HG02973 (cell line): ENCODE data around the gene ANKIB1.
A peak's percentile ranks its signal among the peaks of the same experiment; 100 is the strongest.
"Not testable (repeated sequence)": the region's sequence is repeated elsewhere in the genome, so short reads cannot be mapped to it uniquely, and the experiment has no call there.

Source experiments
- ATAC-seq: cut with Tn5 transposase; IDR thresholded peaks from one replicate; pipeline ENCODE4 v1.9.1; 2021; ENCODE audit warnings: moderate library complexity; ENCODE audit not compliant: unreplicated experiment

The ANKIB1 gene

GRCh38 chr7:92245487-92246359, at the start of gene ANKIB1, which contains the start of gene KRIT1:
Gene ANKIB1, plus strand, starts transcription at chr7:92245974. Its CDS starts 49,005 bp downstream, at chr7:92294979.
Gene KRIT1, minus strand, starts transcription at chr7:92245914. Its CDS starts 3,779 bp downstream, at chr7:92242135.
- peak; percentile 79 for ATAC-seq

- ATAC-seq = no peak
These were observed 45.0 kb upstream of the ANKIB1 start for GRCh38 chr7:92200791-92201190.

GRCh38 chr7:92205987-92206386, 39.8 kb upstream of the ANKIB1 start:
- ATAC-seq = no peak

- no peak for ATAC-seq
These were observed 39.1 kb upstream of the ANKIB1 start for GRCh38 chr7:92206672-92207071.

- no peak for ATAC-seq
These were observed 24.0 kb upstream of the ANKIB1 start for GRCh38 chr7:92221766-92222165.

GRCh38 chr7:92226981-92227380, 18.8 kb upstream of the ANKIB1 start:
- no peak for ATAC-seq

- no peak for ATAC-seq
These were observed 17.7 kb upstream of the ANKIB1 start for GRCh38 chr7:92228100-92228499.

GRCh38 chr7:92228742-92229141, 17.0 kb upstream of the ANKIB1 start:
- ATAC-seq = no peak

- no peak for ATAC-seq
These were observed 15.2 kb upstream of the ANKIB1 start for GRCh38 chr7:92230547-92230946.

- no peak for ATAC-seq
These were observed 2.8 kb upstream of the ANKIB1 start for GRCh38 chr7:92242972-92243371.

- ATAC-seq = no peak
These were observed 827 bp upstream of the ANKIB1 start for GRCh38 chr7:92244808-92245486.

GRCh38 chr7:92246360-92247101, 757 bp downstream of the ANKIB1 start:
- peak; percentile 27 for ATAC-seq

- ATAC-seq = no peak
These were observed 4.8 kb downstream of the ANKIB1 start for GRCh38 chr7:92250603-92251002.

- ATAC-seq = no peak
These were observed 5.4 kb downstream of the ANKIB1 start for GRCh38 chr7:92251181-92251580.

- ATAC-seq = no peak
These were observed 7.5 kb downstream of the ANKIB1 start for GRCh38 chr7:92253251-92253650.

- ATAC-seq = not testable (repeated sequence)
These were observed 9.0 kb downstream of the ANKIB1 start for GRCh38 chr7:92254800-92255199.

- no peak for ATAC-seq
These were observed 9.5 kb downstream of the ANKIB1 start for GRCh38 chr7:92255308-92255707.

- no peak for ATAC-seq
These were observed 13.3 kb downstream of the ANKIB1 start for GRCh38 chr7:92259062-92259461.

GRCh38 chr7:92259610-92260247, 14.0 kb downstream of the ANKIB1 start:
- no peak for ATAC-seq

- ATAC-seq = no peak
These were observed 14.5 kb downstream of the ANKIB1 start for GRCh38 chr7:92260248-92260781.
